Measurements from ENCODE around the gene TMEM88. TPM values are rescaled to one million over a fixed set of nuclear protein-coding genes. Genes with fewer than 3 reads are reported as not detected.
A peak's percentile ranks its signal among the peaks of the same experiment; 100 is the strongest.

The TMEM88 gene
- total and polyA plus RNA-seq, 2 experiments from 2014 or later = 73.3 to 241 TPM

GRCh38 chr17:7845359-7846062 lies 9.4 kb upstream of the TMEM88 start:
- TF ChIP-seq EZH2 (IDR thresholded peaks at IDR 0.05; ENCODE audit: borderline replicate concordance) (no peak), EZH2phosphoT487 (IDR thresholded peaks at IDR 0.05; ENCODE audit: low read depth, severe bottlenecking, unreplicated experiment) (no peak)
- TF ChIP-seq, protein P1, sequence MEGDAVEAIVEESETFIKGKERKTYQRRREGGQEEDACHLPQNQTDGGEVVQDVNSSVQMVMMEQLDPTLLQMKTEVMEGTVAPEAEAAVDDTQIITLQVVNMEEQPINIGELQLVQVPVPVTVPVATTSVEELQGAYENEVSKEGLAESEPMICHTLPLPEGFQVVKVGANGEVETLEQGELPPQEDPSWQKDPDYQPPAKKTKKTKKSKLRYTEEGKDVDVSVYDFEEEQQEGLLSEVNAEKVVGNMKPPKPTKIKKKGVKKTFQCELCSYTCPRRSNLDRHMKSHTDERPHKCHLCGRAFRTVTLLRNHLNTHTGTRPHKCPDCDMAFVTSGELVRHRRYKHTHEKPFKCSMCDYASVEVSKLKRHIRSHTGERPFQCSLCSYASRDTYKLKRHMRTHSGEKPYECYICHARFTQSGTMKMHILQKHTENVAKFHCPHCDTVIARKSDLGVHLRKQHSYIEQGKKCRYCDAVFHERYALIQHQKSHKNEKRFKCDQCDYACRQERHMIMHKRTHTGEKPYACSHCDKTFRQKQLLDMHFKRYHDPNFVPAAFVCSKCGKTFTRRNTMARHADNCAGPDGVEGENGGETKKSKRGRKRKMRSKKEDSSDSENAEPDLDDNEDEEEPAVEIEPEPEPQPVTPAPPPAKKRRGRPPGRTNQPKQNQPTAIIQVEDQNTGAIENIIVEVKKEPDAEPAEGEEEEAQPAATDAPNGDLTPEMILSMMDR (IDR thresholded peaks at IDR 0.05; ENCODE audit: poor library complexity) = no peak
- Histone ChIP-seq H3K27ac (peak overlapping the region; percentile 99), H4K20me1 (ENCODE audit: insufficient read depth, poor library complexity, severe bottlenecking) (peaks cover 60% of the 10 kb centered on the region), H3K4me2 (peak overlapping the region; percentile 94), H3K4me1 (ENCODE audit: insufficient read depth) (peaks cover 15% of the 10 kb centered on the region), H3K4me3 (no peak overlapping the region), H3K79me2 (peaks cover 59% of the 10 kb centered on the region), H3K9me2 (replicated peaks; ENCODE audit: insufficient read depth) (no peaks in the 10 kb centered on the region), H3K27me3 (no peaks in the 10 kb centered on the region), H2AFZ (no peak overlapping the region), H3K36me3 (replicated peaks; ENCODE audit: insufficient read depth, low read depth) (no peaks in the 10 kb centered on the region), H3K9me3 (ENCODE audit: low read depth) (no peaks in the 10 kb centered on the region)
- DNase-seq (ENCODE audit: low spot score) = no peak
- WGBS (ENCODE audit: low lambda C conversion rate, missing lambda C conversion rate) = 89% methylated on average over 15 of the region's 15 CpGs

DNA sequence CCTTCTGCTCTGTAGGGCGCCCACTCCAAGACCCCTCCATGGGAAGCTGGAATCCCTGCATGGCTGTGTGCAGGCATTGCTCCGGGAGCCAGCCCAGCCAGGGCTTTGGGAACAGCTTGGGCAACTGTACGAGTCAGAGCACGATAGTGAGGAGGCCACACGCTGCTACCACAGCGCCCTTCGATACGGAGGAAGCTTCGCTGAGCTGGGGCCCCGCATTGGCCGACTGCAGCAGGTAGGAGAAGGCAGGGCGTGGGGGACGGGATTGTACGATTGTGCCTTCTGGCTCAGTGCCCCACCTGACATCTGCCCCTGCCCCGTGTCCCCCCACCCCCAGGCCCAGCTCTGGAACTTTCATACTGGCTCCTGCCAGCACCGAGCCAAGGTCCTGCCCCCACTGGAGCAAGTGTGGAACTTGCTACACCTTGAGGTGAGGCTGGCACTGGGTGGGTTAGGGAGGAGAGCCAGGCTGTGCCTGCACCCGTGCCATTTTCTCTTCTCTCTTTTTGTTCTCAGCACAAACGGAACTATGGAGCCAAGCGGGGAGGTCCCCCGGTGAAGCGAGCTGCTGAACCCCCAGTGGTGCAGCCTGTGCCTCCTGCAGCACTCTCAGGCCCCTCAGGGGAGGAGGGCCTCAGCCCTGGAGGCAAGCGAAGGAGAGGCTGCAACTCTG lies 8.7 kb upstream of the TMEM88 start:
- Histone ChIP-seq H2AFZ (no peak overlapping the region), H3K4me1 (ENCODE audit: insufficient read depth) (peaks cover 8% of the 10 kb centered on the region), H4K20me1 (ENCODE audit: insufficient read depth, poor library complexity, severe bottlenecking) (peaks cover 61% of the 10 kb centered on the region), H3K4me2 (no peak overlapping the region), H3K9me2 (replicated peaks; ENCODE audit: insufficient read depth) (no peaks in the 10 kb centered on the region), H3K36me3 (replicated peaks; ENCODE audit: insufficient read depth, low read depth) (no peaks in the 10 kb centered on the region), H3K27me3 (no peaks in the 10 kb centered on the region), H3K79me2 (peaks cover 53% of the 10 kb centered on the region), H3K4me3 (no peak overlapping the region), H3K9me3 (ENCODE audit: low read depth) (no peaks in the 10 kb centered on the region), H3K27ac (no peak overlapping the region)
- DNase-seq (ENCODE audit: low spot score) = no peak
- 91% methylated on average over 21 of the region's 22 CpGs for WGBS (ENCODE audit: low lambda C conversion rate, missing lambda C conversion rate)
- TF ChIP-seq EZH2phosphoT487 (IDR thresholded peaks at IDR 0.05; ENCODE audit: low read depth, severe bottlenecking, unreplicated experiment) = no peak
- TF ChIP-seq EZH2 (IDR thresholded peaks at IDR 0.05; ENCODE audit: borderline replicate concordance) = no peak
- TF ChIP-seq, protein P1 (IDR thresholded peaks at IDR 0.05; ENCODE audit: poor library complexity) = no peak

GRCh38 chr17:7846765-7847661 lies 7.9 kb upstream of the TMEM88 start:
- no peaks in the 10 kb centered on the region for H3K36me3 ChIP-seq (replicated peaks; ENCODE audit: insufficient read depth, low read depth)
- no peak for TF ChIP-seq EZH2 (IDR thresholded peaks at IDR 0.05; ENCODE audit: borderline replicate concordance)
- WGBS (ENCODE audit: low lambda C conversion rate, missing lambda C conversion rate) = 94% methylated on average over 14 of the region's 34 CpGs
- peaks cover 53% of the 10 kb centered on the region for H3K79me2 ChIP-seq
- no peak overlapping the region for H3K27ac ChIP-seq
- DNase-seq (ENCODE audit: low spot score) = no peak
- H3K4me1 ChIP-seq (ENCODE audit: insufficient read depth) = peaks cover 6% of the 10 kb centered on the region
- H3K27me3 ChIP-seq = no peaks in the 10 kb centered on the region
- no peak overlapping the region for H3K4me3 ChIP-seq
- H2AFZ ChIP-seq = no peak overlapping the region
- peaks cover 65% of the 10 kb centered on the region for H4K20me1 ChIP-seq (ENCODE audit: insufficient read depth, poor library complexity, severe bottlenecking)
- H3K9me2 ChIP-seq (replicated peaks; ENCODE audit: insufficient read depth) = no peaks in the 10 kb centered on the region
- no peak overlapping the region for H3K4me2 ChIP-seq
- H3K9me3 ChIP-seq (ENCODE audit: low read depth) = no peaks in the 10 kb centered on the region

Measured in hepatocyte (in vitro differentiated cells).